ENCODE data around the gene RPL11.
A peak's percentile ranks its signal among the peaks of the same experiment; 100 is the strongest.

The RPL11 gene

DNA sequence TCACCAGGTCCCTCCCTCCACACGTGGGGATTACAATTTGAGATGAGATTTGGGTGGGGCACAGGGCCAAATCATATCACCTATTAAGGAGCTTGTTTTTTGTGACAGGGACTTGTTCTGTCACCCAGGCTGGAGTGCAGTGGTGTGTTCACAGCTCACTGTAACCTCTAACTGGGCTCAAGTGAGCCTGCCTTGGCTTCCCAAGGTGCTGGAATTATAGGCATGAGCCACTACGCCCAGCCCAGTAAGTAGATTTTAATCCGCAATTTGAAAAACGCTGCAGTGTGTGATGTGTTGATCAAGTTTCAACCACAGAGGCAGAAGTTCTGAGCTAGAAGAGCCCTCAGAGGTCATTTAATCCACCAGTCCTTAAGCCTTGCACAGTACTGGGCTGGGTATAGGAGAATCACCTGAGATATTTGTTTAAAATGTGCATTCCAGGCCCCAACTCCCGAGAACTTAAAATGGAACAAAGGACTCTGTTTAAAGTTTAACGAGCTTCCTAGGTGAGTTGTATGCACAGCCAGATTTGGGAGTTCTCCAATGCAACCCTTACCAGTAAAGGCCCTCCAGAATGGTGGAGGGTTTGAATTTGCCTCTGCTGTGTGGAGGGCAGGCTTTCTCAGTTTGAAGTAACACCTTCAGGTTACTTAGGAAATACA, 13.4 kb downstream of the RPL11 start (continued):
- TF ChIP-seq, protein P1, sequence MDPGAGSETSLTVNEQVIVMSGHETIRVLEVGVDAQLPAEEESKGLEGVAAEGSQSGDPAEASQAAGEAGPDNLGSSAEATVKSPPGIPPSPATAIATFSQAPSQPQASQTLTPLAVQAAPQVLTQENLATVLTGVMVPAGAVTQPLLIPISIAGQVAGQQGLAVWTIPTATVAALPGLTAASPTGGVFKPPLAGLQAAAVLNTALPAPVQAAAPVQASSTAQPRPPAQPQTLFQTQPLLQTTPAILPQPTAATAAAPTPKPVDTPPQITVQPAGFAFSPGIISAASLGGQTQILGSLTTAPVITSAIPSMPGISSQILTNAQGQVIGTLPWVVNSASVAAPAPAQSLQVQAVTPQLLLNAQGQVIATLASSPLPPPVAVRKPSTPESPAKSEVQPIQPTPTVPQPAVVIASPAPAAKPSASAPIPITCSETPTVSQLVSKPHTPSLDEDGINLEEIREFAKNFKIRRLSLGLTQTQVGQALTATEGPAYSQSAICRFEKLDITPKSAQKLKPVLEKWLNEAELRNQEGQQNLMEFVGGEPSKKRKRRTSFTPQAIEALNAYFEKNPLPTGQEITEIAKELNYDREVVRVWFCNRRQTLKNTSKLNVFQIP (CRISPR knock-in tag; IDR thresholded peaks at IDR 0.05; ENCODE audit: borderline replicate concordance, low read depth) = no peak
- TF ChIP-seq ZNF8 (CRISPR knock-in tag; IDR thresholded peaks at IDR 0.05) = no peak

DNA sequence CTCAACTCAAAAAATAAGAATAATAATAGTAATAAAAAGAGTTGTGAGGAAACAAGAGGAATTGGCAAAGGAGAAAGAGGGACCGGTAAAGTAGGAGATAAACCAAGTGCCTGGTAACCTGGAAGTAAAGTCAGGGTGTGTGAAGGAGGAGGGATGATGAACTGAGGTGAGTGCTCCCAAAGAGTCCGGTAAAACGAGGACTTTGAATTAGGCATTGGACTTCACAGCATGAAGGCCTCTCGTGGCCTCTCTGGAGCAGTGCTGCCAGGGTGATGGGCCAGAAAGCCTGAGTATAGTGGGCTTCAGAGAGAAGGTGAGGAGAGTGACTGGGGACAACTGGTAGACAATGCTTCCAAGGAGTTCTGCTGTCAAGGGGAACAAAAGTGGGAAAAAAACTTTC, 17.6 kb downstream of the RPL11 start:
- TF ChIP-seq BACH2 (CRISPR knock-in tag; IDR thresholded peaks at IDR 0.05; ENCODE audit: borderline replicate concordance) (no peak), ISL1 (CRISPR knock-in tag; IDR thresholded peaks at IDR 0.05) (no peak), ARNTL (CRISPR knock-in tag; IDR thresholded peaks at IDR 0.05; ENCODE audit: borderline replicate concordance, low read depth) (no peak), TCF4 (CRISPR knock-in tag; IDR thresholded peaks at IDR 0.05; ENCODE audit: borderline replicate concordance) (no peak), ZC3H10 (CRISPR knock-in tag; IDR thresholded peaks at IDR 0.05) (no peak), SNAI2 (CRISPR knock-in tag; IDR thresholded peaks at IDR 0.05) (no peak), PPARA (CRISPR knock-in tag; IDR thresholded peaks at IDR 0.05; ENCODE audit: borderline replicate concordance) (no peak), GLIS3 (CRISPR knock-in tag; IDR thresholded peaks at IDR 0.05) (no peak), ZNF70 (CRISPR knock-in tag; IDR thresholded peaks at IDR 0.05) (no peak), RARB (CRISPR knock-in tag; IDR thresholded peaks at IDR 0.05) (no peak), ESRRG (CRISPR knock-in tag; IDR thresholded peaks at IDR 0.05) (no peak), ZFP3 (CRISPR knock-in tag; IDR thresholded peaks at IDR 0.05) (no peak), ZNF565 (CRISPR knock-in tag; conservative IDR thresholded peaks at IDR 0.05; ENCODE audit: low read depth) (no peak), ZNF8 (CRISPR knock-in tag; IDR thresholded peaks at IDR 0.05) (no peak)
- TF ChIP-seq, protein P2, sequence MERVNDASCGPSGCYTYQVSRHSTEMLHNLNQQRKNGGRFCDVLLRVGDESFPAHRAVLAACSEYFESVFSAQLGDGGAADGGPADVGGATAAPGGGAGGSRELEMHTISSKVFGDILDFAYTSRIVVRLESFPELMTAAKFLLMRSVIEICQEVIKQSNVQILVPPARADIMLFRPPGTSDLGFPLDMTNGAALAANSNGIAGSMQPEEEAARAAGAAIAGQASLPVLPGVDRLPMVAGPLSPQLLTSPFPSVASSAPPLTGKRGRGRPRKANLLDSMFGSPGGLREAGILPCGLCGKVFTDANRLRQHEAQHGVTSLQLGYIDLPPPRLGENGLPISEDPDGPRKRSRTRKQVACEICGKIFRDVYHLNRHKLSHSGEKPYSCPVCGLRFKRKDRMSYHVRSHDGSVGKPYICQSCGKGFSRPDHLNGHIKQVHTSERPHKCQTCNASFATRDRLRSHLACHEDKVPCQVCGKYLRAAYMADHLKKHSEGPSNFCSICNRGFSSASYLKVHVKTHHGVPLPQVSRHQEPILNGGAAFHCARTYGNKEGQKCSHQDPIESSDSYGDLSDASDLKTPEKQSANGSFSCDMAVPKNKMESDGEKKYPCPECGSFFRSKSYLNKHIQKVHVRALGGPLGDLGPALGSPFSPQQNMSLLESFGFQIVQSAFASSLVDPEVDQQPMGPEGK (CRISPR knock-in tag; IDR thresholded peaks at IDR 0.05; ENCODE audit: borderline replicate concordance) = no peak
- TF ChIP-seq, protein P1 (CRISPR knock-in tag; IDR thresholded peaks at IDR 0.05; ENCODE audit: borderline replicate concordance, low read depth) = no peak
- TF ChIP-seq, protein P3, sequence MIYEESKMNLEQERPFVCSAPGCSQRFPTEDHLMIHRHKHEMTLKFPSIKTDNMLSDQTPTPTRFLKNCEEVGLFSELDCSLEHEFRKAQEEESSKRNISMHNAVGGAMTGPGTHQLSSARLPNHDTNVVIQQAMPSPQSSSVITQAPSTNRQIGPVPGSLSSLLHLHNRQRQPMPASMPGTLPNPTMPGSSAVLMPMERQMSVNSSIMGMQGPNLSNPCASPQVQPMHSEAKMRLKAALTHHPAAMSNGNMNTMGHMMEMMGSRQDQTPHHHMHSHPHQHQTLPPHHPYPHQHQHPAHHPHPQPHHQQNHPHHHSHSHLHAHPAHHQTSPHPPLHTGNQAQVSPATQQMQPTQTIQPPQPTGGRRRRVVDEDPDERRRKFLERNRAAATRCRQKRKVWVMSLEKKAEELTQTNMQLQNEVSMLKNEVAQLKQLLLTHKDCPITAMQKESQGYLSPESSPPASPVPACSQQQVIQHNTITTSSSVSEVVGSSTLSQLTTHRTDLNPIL (CRISPR knock-in tag; IDR thresholded peaks at IDR 0.05; ENCODE audit: low read depth) = no peak
- TF ChIP-seq, protein P4, sequence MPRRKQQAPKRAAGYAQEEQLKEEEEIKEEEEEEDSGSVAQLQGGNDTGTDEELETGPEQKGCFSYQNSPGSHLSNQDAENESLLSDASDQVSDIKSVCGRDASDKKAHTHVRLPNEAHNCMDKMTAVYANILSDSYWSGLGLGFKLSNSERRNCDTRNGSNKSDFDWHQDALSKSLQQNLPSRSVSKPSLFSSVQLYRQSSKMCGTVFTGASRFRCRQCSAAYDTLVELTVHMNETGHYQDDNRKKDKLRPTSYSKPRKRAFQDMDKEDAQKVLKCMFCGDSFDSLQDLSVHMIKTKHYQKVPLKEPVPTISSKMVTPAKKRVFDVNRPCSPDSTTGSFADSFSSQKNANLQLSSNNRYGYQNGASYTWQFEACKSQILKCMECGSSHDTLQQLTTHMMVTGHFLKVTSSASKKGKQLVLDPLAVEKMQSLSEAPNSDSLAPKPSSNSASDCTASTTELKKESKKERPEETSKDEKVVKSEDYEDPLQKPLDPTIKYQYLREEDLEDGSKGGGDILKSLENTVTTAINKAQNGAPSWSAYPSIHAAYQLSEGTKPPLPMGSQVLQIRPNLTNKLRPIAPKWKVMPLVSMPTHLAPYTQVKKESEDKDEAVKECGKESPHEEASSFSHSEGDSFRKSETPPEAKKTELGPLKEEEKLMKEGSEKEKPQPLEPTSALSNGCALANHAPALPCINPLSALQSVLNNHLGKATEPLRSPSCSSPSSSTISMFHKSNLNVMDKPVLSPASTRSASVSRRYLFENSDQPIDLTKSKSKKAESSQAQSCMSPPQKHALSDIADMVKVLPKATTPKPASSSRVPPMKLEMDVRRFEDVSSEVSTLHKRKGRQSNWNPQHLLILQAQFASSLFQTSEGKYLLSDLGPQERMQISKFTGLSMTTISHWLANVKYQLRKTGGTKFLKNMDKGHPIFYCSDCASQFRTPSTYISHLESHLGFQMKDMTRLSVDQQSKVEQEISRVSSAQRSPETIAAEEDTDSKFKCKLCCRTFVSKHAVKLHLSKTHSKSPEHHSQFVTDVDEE (CRISPR knock-in tag; IDR thresholded peaks at IDR 0.05) = no peak
- TF ChIP-seq, protein P5, sequence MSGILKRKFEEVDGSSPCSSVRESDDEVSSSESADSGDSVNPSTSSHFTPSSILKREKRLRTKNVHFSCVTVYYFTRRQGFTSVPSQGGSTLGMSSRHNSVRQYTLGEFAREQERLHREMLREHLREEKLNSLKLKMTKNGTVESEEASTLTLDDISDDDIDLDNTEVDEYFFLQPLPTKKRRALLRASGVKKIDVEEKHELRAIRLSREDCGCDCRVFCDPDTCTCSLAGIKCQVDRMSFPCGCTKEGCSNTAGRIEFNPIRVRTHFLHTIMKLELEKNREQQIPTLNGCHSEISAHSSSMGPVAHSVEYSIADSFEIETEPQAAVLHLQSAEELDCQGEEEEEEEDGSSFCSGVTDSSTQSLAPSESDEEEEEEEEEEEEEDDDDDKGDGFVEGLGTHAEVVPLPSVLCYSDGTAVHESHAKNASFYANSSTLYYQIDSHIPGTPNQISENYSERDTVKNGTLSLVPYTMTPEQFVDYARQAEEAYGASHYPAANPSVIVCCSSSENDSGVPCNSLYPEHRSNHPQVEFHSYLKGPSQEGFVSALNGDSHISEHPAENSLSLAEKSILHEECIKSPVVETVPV (CRISPR knock-in tag; IDR thresholded peaks at IDR 0.05) = no peak
- ATAC-seq = no peak

DNA sequence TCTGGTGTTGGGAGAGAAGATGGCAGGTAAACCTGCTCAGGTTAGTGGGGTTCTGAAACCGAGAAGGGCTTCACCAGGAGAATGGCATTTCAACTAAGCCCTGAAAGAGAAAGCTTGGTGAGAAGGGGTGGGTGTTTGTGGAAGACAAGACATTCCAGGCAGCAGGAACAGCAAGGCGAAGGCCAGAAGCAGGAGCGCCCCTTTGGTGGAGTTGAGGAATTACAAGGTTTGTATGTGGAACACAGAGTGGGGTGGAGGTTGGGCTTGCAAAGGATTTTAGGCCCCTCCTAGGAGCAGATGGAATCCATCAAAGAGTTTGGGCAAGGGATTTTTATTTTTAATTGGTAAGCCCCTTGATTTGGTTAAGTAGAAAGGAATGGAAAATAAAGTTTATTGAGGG, 26.9 kb downstream of the RPL11 start:
- ATAC-seq = peak; percentile 98
- no peak for TF ChIP-seq ZNF70 (CRISPR knock-in tag; IDR thresholded peaks at IDR 0.05)
- no peak for TF ChIP-seq ZNF8 (CRISPR knock-in tag; IDR thresholded peaks at IDR 0.05)
- TF ChIP-seq SNAI2 (CRISPR knock-in tag; IDR thresholded peaks at IDR 0.05) = no peak
- no peak for TF ChIP-seq ARNTL (CRISPR knock-in tag; IDR thresholded peaks at IDR 0.05; ENCODE audit: borderline replicate concordance, low read depth)
- no peak for TF ChIP-seq ZFP3 (CRISPR knock-in tag; IDR thresholded peaks at IDR 0.05)
- TF ChIP-seq, protein P4 (CRISPR knock-in tag; IDR thresholded peaks at IDR 0.05) = no peak
- TF ChIP-seq CSDC2 (CRISPR knock-in tag; IDR thresholded peaks at IDR 0.05) = no peak
- no peak for TF ChIP-seq OSR1 (CRISPR knock-in tag; IDR thresholded peaks at IDR 0.05)
- no peak for TF ChIP-seq RARB (CRISPR knock-in tag; IDR thresholded peaks at IDR 0.05)
- TF ChIP-seq GLIS3 (CRISPR knock-in tag; IDR thresholded peaks at IDR 0.05) = no peak
- TF ChIP-seq, protein P3 (CRISPR knock-in tag; IDR thresholded peaks at IDR 0.05; ENCODE audit: low read depth) = no peak
- TF ChIP-seq PPARA (CRISPR knock-in tag; IDR thresholded peaks at IDR 0.05; ENCODE audit: borderline replicate concordance) = no peak
